ENCODE data around the gene HSPA1A. TPM values are rescaled to one million over a fixed set of nuclear protein-coding genes. Genes with fewer than 3 reads are reported as not detected.

HSPA1A gene
- total and polyA plus RNA-seq, 9 of the 15 experiments (the other 6 are each of a cell fraction or from before 2014, with no cell fraction given), result 2.2 to 273 (median 107) TPM

DNA sequence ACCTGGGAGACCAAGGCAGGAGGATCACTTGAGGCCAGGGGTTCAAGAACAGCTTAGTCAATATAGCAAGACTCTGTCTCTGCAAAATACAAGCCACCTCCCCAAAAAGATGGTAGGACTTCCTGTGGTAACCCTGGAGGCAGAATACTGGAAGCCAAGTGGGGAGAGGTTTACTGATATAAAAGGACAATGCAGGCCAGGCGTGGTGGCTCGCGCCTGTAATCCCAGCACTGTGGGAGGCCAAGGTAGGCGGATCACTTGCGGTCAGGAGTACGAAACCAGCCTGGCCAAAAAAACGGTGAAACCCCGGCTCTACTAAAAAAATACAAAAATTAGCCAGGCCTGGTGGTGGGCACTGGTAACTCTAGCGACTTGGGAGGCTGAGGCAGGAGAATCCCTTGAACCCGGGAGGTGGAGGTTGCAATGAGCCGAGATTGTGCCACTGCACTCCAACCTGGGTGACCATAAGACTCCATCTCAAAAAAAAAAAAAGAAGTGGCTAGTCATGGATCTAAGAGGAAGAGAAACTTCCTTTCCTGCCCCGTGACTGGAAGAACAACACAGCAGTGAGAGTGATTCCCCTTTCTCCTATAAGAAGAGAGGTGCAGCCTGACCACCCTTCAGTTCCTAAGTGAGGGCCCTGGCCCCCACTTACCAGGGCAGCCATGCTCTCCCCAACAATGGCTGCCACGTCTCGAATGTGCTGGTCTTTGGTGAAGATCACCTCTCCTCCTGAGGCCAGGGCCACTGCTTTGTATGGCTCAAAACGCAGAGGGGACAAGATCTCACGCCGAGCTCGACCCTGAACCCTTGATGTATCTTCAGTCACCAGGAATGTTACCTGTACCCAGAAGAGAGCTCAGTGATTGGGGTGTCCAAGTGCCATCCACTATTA, 46.7 kb upstream of the HSPA1A start (continued):
- TF ChIP-seq ZBTB11 (CRISPR knock-in tag; IDR thresholded peaks at IDR 0.05) (0 out of 6 replicates have a peak, but pooled peaks of 1 of the 3 experiments have one; percentile 27), HLTF (IDR thresholded peaks at IDR 0.05) (0 out of 2 replicates have a peak, but pooled peaks have one; percentile 16), CC2D1A (IDR thresholded peaks at IDR 0.05) (peak; percentile 42; the same call in 1 of the 2 replicates)
- TF ChIP-seq, protein P1, sequence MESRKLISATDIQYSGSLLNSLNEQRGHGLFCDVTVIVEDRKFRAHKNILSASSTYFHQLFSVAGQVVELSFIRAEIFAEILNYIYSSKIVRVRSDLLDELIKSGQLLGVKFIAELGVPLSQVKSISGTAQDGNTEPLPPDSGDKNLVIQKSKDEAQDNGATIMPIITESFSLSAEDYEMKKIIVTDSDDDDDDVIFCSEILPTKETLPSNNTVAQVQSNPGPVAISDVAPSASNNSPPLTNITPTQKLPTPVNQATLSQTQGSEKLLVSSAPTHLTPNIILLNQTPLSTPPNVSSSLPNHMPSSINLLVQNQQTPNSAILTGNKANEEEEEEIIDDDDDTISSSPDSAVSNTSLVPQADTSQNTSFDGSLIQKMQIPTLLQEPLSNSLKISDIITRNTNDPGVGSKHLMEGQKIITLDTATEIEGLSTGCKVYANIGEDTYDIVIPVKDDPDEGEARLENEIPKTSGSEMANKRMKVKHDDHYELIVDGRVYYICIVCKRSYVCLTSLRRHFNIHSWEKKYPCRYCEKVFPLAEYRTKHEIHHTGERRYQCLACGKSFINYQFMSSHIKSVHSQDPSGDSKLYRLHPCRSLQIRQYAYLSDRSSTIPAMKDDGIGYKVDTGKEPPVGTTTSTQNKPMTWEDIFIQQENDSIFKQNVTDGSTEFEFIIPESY (CRISPR knock-in tag; IDR thresholded peaks at IDR 0.05), result peak; percentile 78; the same call in 1 of the 2 replicates
